ENCODE measurements around the gene DLG1. TPM values are rescaled to one million over a fixed set of nuclear protein-coding genes. Genes with fewer than 3 reads are reported as not detected.
"Not testable (repeated sequence)": the region's sequence is repeated elsewhere in the genome, so short reads cannot be mapped to it uniquely, and the experiment has no call there.

DLG1 gene
- polyA plus RNA-seq, 4 donors, result 25.5 to 68.9 (median 39.7) TPM

- Histone ChIP-seq H3K9me3 (ENCODE audit: control insufficient read depth in 2 of 2, insufficient read depth in 1 of 2, low read depth in 1 of 2, low read length in 1 of 2) (no peaks in the 10 kb centered on the region), H3K27ac (ENCODE audit: low read depth in 1 of 3, low read length in 2 of 3) (no peak overlapping the region), H3K27me3 (ENCODE audit: control insufficient read depth in 3 of 3, insufficient read depth in 3 of 3, low read length in 3 of 3) (no peaks in the 10 kb centered on the region), H3K4me3 (ENCODE audit: low read depth in 1 of 3, low read length in 3 of 3) (no peak overlapping the region), H3K4me1 (ENCODE audit: control insufficient read depth in 3 of 3, insufficient read depth in 2 of 3, low read depth in 1 of 3, low read length in 2 of 3) (peaks cover 0 to 4% (median 0%) of the 10 kb centered on the region in 3 donors), H3K36me3 (ENCODE audit: control insufficient read depth in 3 of 3, insufficient read depth in 2 of 3, low read depth in 1 of 3, low read length in 3 of 3) (peaks cover 0 to 6% (median 0%) of the 10 kb centered on the region in 3 donors)
- WGBS, 3 donors, result 73 to 78% (median 76%) methylated on average over 3 of the region's 3 CpGs
- DNase-seq, result no peak
- FAIRE-seq, result no peak
These were observed 80.2 kb downstream of the DLG1 start for GRCh38 chr3:197218210-197218609.

GRCh38 chr3:197216914-197217313 lies 81.5 kb downstream of the DLG1 start:
- FAIRE-seq, result no peak
- H3K4me3 ChIP-seq (ENCODE audit: low read depth in 1 of 3, low read length in 3 of 3), result no peak overlapping the region
- no peaks in the 10 kb centered on the region for H3K27me3 ChIP-seq (ENCODE audit: control insufficient read depth in 3 of 3, insufficient read depth in 3 of 3, low read length in 3 of 3)
- H3K27ac ChIP-seq (ENCODE audit: low read depth in 1 of 3, low read length in 2 of 3), result no peak overlapping the region
- 93 to 96% (median 96%) methylated on average over 4 of the region's 4 CpGs for WGBS, 3 donors
- DNase-seq, result no peak
- H3K9me3 ChIP-seq (ENCODE audit: control insufficient read depth in 2 of 2, insufficient read depth in 1 of 2, low read depth in 1 of 2, low read length in 1 of 2), result no peaks in the 10 kb centered on the region
- peaks cover 0 to 6% (median 0%) of the 10 kb centered on the region in 3 donors for H3K36me3 ChIP-seq (ENCODE audit: control insufficient read depth in 3 of 3, insufficient read depth in 2 of 3, low read depth in 1 of 3, low read length in 3 of 3)
- peaks cover 0 to 4% (median 0%) of the 10 kb centered on the region in 3 donors for H3K4me1 ChIP-seq (ENCODE audit: control insufficient read depth in 3 of 3, insufficient read depth in 2 of 3, low read depth in 1 of 3, low read length in 2 of 3)

DNA sequence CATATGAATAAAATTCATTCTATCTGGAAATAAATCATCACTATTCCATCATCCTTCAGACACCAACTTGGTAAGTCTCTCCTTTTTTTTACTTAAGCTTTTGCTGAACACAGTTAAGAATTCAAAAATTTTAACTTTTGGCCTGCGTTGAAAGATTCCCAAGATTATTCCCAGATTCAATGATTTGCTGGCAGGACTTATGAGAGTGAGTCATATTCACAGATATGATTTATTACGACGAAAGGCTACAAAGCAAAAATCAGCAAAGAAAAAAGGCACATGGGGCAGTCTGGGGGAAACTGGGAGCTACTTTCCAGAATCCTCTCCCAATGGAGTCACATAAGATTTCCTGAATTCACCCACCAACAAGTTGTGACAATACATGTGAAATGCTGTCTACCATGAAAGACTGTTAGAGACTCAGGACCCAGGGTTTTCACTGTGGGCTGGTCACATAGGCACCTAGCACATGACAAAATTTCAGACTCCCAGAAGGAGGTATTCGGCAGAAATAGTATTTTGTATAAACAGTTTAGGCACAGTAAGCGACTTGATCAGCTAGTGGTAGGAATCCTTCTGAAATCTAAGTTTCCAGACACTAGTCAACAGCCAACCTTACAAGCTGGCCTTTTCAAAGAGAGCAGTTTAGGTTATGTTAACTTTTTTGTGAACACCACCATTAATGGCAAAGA lies 82.1 kb downstream of the DLG1 start:
- no peaks in the 10 kb centered on the region for H3K9me3 ChIP-seq (ENCODE audit: control insufficient read depth in 2 of 2, insufficient read depth in 1 of 2, low read depth in 1 of 2, low read length in 1 of 2)
- no peak overlapping the region for H3K27ac ChIP-seq (ENCODE audit: low read depth in 1 of 3, low read length in 2 of 3)
- FAIRE-seq (no peak), DNase-seq (no peak)
- no peak overlapping the region for H3K4me3 ChIP-seq (ENCODE audit: low read depth in 1 of 3, low read length in 3 of 3)
- whole genome bisulfite sequencing, 3 donors, result 50 to 51% (median 50%) methylated on average over 5 of the region's 5 CpGs
- H3K36me3 ChIP-seq (ENCODE audit: control insufficient read depth in 3 of 3, insufficient read depth in 2 of 3, low read depth in 1 of 3, low read length in 3 of 3), result peaks cover 0 to 6% (median 0%) of the 10 kb centered on the region in 3 donors
- no peaks in the 10 kb centered on the region for H3K27me3 ChIP-seq (ENCODE audit: control insufficient read depth in 3 of 3, insufficient read depth in 3 of 3, low read length in 3 of 3)
- H3K4me1 ChIP-seq (ENCODE audit: control insufficient read depth in 3 of 3, insufficient read depth in 2 of 3, low read depth in 1 of 3, low read length in 2 of 3), result peaks cover 0 to 4% (median 0%) of the 10 kb centered on the region in 3 donors

GRCh38 chr3:197212290-197212689 lies 86.1 kb downstream of the DLG1 start:
- Histone ChIP-seq H3K4me3 (ENCODE audit: low read depth in 1 of 3, low read length in 3 of 3) (no peak overlapping the region), H3K27ac (ENCODE audit: low read depth in 1 of 3, low read length in 2 of 3) (no peak overlapping the region), H3K9me3 (ENCODE audit: control insufficient read depth in 2 of 2, insufficient read depth in 1 of 2, low read depth in 1 of 2, low read length in 1 of 2) (no peaks in the 10 kb centered on the region), H3K27me3 (ENCODE audit: control insufficient read depth in 3 of 3, insufficient read depth in 3 of 3, low read length in 3 of 3) (no peaks in the 10 kb centered on the region), H3K36me3 (ENCODE audit: control insufficient read depth in 3 of 3, insufficient read depth in 2 of 3, low read depth in 1 of 3, low read length in 3 of 3) (no peaks in the 10 kb centered on the region), H3K4me1 (ENCODE audit: control insufficient read depth in 3 of 3, insufficient read depth in 2 of 3, low read depth in 1 of 3, low read length in 2 of 3) (peaks cover 0 to 4% (median 0%) of the 10 kb centered on the region in 3 donors)
- no peak for DNase-seq
- 93 to 99% (median 95%) methylated on average over 5 of the region's 5 CpGs for WGBS, 3 donors
- no peak for FAIRE-seq

- not testable (repeated sequence) for H3K27me3 ChIP-seq (ENCODE audit: control insufficient read depth in 3 of 3, insufficient read depth in 3 of 3, low read length in 3 of 3); DNase-seq; H3K27ac ChIP-seq (ENCODE audit: low read depth in 1 of 3, low read length in 2 of 3); H3K9me3 ChIP-seq (ENCODE audit: control insufficient read depth in 2 of 2, insufficient read depth in 1 of 2, low read depth in 1 of 2, low read length in 1 of 2); H3K36me3 ChIP-seq (ENCODE audit: control insufficient read depth in 3 of 3, insufficient read depth in 2 of 3, low read depth in 1 of 3, low read length in 3 of 3); FAIRE-seq; H3K4me1 ChIP-seq (ENCODE audit: control insufficient read depth in 3 of 3, insufficient read depth in 2 of 3, low read depth in 1 of 3, low read length in 2 of 3); H3K4me3 ChIP-seq (ENCODE audit: low read depth in 1 of 3, low read length in 3 of 3)
- 92 to 97% (median 95%) methylated on average over 4 of the region's 4 CpGs for WGBS, 3 donors
These were observed 86.7 kb downstream of the DLG1 start for GRCh38 chr3:197211698-197212097.

- H3K4me1 ChIP-seq (ENCODE audit: control insufficient read depth in 3 of 3, insufficient read depth in 2 of 3, low read depth in 1 of 3, low read length in 2 of 3), result peaks cover 0 to 4% (median 0%) of the 10 kb centered on the region in 3 donors
- no peaks in the 10 kb centered on the region for H3K36me3 ChIP-seq (ENCODE audit: control insufficient read depth in 3 of 3, insufficient read depth in 2 of 3, low read depth in 1 of 3, low read length in 3 of 3)
- no peaks in the 10 kb centered on the region for H3K27me3 ChIP-seq (ENCODE audit: control insufficient read depth in 3 of 3, insufficient read depth in 3 of 3, low read length in 3 of 3)
- no peak for DNase-seq
- H3K27ac ChIP-seq (ENCODE audit: low read depth in 1 of 3, low read length in 2 of 3), result no peak overlapping the region
- H3K4me3 ChIP-seq (ENCODE audit: low read depth in 1 of 3, low read length in 3 of 3), result no peak overlapping the region
- H3K9me3 ChIP-seq (ENCODE audit: control insufficient read depth in 2 of 2, insufficient read depth in 1 of 2, low read depth in 1 of 2, low read length in 1 of 2), result no peaks in the 10 kb centered on the region
- FAIRE-seq, result no peak
These were observed 88.8 kb downstream of the DLG1 start for GRCh38 chr3:197209366-197210260.

DNA sequence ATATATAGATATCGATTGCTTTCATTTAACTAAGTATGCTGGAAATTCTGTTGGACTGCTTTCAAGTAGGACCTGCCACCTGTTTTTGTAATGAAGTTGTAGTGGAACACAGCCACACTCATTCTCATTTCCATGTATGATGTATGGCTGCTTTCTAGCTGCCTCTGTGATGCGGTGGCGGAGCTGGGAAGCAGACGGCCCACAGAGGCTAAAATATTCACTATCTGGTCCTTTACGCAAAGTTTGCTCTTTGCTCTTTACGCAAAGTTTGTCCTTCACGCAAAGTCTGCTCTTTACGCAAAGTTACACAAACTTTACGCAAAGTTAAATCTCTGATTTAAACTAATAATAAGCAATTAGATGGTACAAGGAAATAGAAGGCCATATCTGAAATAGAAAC lies 91.5 kb downstream of the DLG1 start:
- WGBS, 3 donors, result 92 to 96% (median 94%) methylated on average over 9 of the region's 9 CpGs
- no peaks in the 10 kb centered on the region for H3K9me3 ChIP-seq (ENCODE audit: control insufficient read depth in 2 of 2, insufficient read depth in 1 of 2, low read depth in 1 of 2, low read length in 1 of 2)
- peaks cover 0 to 3% (median 0%) of the 10 kb centered on the region in 3 donors for H3K36me3 ChIP-seq (ENCODE audit: control insufficient read depth in 3 of 3, insufficient read depth in 2 of 3, low read depth in 1 of 3, low read length in 3 of 3)
- FAIRE-seq (no peak), DNase-seq (no peak)
- no peaks in the 10 kb centered on the region for H3K27me3 ChIP-seq (ENCODE audit: control insufficient read depth in 3 of 3, insufficient read depth in 3 of 3, low read length in 3 of 3)
- no peak overlapping the region for H3K4me3 ChIP-seq (ENCODE audit: low read depth in 1 of 3, low read length in 3 of 3)
- H3K4me1 ChIP-seq (ENCODE audit: control insufficient read depth in 3 of 3, insufficient read depth in 2 of 3, low read depth in 1 of 3, low read length in 2 of 3), result peaks cover 0 to 8% (median 0%) of the 10 kb centered on the region in 3 donors
- H3K27ac ChIP-seq (ENCODE audit: low read depth in 1 of 3, low read length in 2 of 3), result no peak overlapping the region

- Histone ChIP-seq H3K4me1 (ENCODE audit: control insufficient read depth in 3 of 3, insufficient read depth in 2 of 3, low read depth in 1 of 3, low read length in 2 of 3) (peaks cover 0 to 8% (median 0%) of the 10 kb centered on the region in 3 donors), H3K9me3 (ENCODE audit: control insufficient read depth in 2 of 2, insufficient read depth in 1 of 2, low read depth in 1 of 2, low read length in 1 of 2) (no peaks in the 10 kb centered on the region), H3K27ac (ENCODE audit: low read depth in 1 of 3, low read length in 2 of 3) (no peak overlapping the region), H3K36me3 (ENCODE audit: control insufficient read depth in 3 of 3, insufficient read depth in 2 of 3, low read depth in 1 of 3, low read length in 3 of 3) (peaks cover 0 to 3% (median 0%) of the 10 kb centered on the region in 3 donors), H3K27me3 (ENCODE audit: control insufficient read depth in 3 of 3, insufficient read depth in 3 of 3, low read length in 3 of 3) (no peaks in the 10 kb centered on the region), H3K4me3 (ENCODE audit: low read depth in 1 of 3, low read length in 3 of 3) (no peak overlapping the region)
- 88 to 93% (median 91%) methylated on average over 2 of the region's 2 CpGs for WGBS, 3 donors
- no peak for FAIRE-seq
- no peak for DNase-seq
These were observed 92.7 kb downstream of the DLG1 start for GRCh38 chr3:197205675-197206074.

Measured in small intestine (tissue), 7 donors.